Activated CD4-positive, alpha-beta memory T cell treated with anti-CD3 and anti-CD28 coated beads for 36 hours (primary cell): ENCODE data around the gene EFCAB12. TPM values are rescaled to one million over a fixed set of nuclear protein-coding genes. Genes with fewer than 3 reads are reported as not detected.
"Not testable (repeated sequence)": the region's sequence is repeated elsewhere in the genome, so short reads cannot be mapped to it uniquely, and the experiment has no call there.

Experiments used
- CTCF ChIA-PET: fragments of 350-600 bp; sonication (Branson Sonifier 250); formaldehyde crosslinking; loops from one replicate; lab custom pipeline; 2021; ENCODE audit warnings: antibody characterized with exemption, inconsistent platforms; lab: Charles Lee
- POLR2A ChIA-PET: fragments of 350-600 bp; sonication (Branson Sonifier 250); formaldehyde crosslinking; loops from one replicate; lab custom pipeline; 2021; ENCODE audit warnings: antibody characterized with exemption; lab: Charles Lee
- DNase-seq: peaks from one replicate; pipeline ENCODE4 v3.0.0-alpha.2; 2020
- H3K27ac Mint-ChIP-seq: one replicate; pipeline ENCODE4 v1.8.0; 2021; ENCODE audit warnings: mixed read lengths
- H3K27me3 Mint-ChIP-seq: one replicate; pipeline ENCODE4 v1.8.0; 2021; ENCODE audit warnings: mixed read lengths
- H3K36me3 Mint-ChIP-seq: one replicate; pipeline ENCODE4 v1.8.0; 2021; ENCODE audit warnings: mixed read lengths
- H3K4me1 Mint-ChIP-seq: one replicate; pipeline ENCODE4 v1.8.0; 2021; ENCODE audit warnings: low read depth, mixed read lengths
- H3K4me3 Mint-ChIP-seq: one replicate; pipeline ENCODE4 v1.8.0; 2021; ENCODE audit warnings: mild to moderate bottlenecking, mixed read lengths
- H3K9me3 Mint-ChIP-seq: one replicate; pipeline ENCODE4 v1.8.0; 2021; ENCODE audit warnings: mixed read lengths
- intact Hi-C: fragments of 100-400 bp; cut with micrococcal nuclease; formaldehyde crosslinking; loops from one replicate; pipeline ENCODE4 v1.15.1; 2023
- total RNA-seq, 2 experiments: library from RNA; stranded (reverse); gene quantifications; one replicate each; pipeline ENCODE4 v1.2.3, GENCODE V29; 2021

Gene EFCAB12
- total RNA-seq, 2 experiments from 2014 or later, result 0.31 to 0.45 TPM

DNA sequence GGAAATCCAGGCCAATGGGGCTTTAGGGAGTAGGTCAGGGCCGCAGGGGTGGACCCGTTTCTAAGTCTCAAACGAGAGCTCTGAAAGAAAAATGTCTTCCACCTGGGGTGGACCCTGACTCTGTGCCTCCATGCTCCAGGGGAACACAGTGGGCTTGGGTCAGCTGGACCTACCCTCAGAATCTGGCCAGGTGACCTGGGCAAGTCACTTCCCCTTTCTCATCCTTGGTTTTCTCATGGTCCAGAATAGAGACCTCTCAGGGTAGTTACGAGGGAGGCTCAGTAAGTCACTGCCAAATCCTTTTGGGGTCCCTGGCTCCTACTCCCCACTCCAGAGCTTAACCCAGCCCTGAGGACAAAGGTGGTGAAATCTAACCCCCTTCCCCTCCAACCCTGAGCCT lies 25.8 kb downstream of the EFCAB12 start:
- no peak for DNase-seq
- H3K27me3 Mint-ChIP-seq, result no peaks in the 10 kb centered on the region
- intact Hi-C loops, result no loop called here
- H3K27ac Mint-ChIP-seq, result no peak overlapping the region
- no peaks in the 10 kb centered on the region for H3K36me3 Mint-ChIP-seq
- ChIA-PET CTCF (interaction anchor here (1.4 kb wide), 1 partner anchor 86 kb away, joined by 3 read pairs; a partner anchor contains a TSS), POLR2A (no interaction called here)
- H3K4me3 Mint-ChIP-seq, result no peak overlapping the region
- H3K9me3 Mint-ChIP-seq, result no peaks in the 10 kb centered on the region
- H3K4me1 Mint-ChIP-seq, result peaks cover 12% of the 10 kb centered on the region

DNA sequence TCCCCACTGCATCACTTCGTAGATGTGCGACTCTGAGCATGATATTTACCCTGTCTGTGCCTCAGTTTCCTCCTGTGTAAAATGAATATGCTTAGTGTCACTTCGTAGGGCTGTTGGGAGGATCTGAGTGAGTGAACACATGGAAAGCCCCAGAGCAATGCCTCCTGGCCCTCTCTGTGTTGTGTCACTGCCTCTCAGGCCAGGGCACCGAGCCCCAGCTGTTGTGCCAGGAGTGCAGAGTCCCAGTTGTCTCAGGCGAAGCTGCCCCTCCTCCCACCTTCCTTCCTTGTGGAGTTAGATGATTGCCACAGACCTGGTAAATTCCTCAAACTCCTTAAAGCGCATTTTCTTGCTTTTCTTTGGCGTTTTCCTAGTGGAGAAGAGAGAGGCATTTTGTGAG lies 26.2 kb downstream of the EFCAB12 start:
- H3K27ac Mint-ChIP-seq, result no peak overlapping the region
- intact Hi-C loops, result no loop called here
- peaks cover 16% of the 10 kb centered on the region for H3K4me1 Mint-ChIP-seq
- no peaks in the 10 kb centered on the region for H3K9me3 Mint-ChIP-seq
- ChIA-PET POLR2A (no interaction called here), CTCF (interaction anchor here (1.4 kb wide), 1 partner anchor 86 kb away, joined by 3 read pairs; a partner anchor contains a TSS)
- peaks cover 2% of the 10 kb centered on the region for H3K36me3 Mint-ChIP-seq
- DNase-seq, result no peak
- no peaks in the 10 kb centered on the region for H3K27me3 Mint-ChIP-seq
- H3K4me3 Mint-ChIP-seq, result no peak overlapping the region

DNA sequence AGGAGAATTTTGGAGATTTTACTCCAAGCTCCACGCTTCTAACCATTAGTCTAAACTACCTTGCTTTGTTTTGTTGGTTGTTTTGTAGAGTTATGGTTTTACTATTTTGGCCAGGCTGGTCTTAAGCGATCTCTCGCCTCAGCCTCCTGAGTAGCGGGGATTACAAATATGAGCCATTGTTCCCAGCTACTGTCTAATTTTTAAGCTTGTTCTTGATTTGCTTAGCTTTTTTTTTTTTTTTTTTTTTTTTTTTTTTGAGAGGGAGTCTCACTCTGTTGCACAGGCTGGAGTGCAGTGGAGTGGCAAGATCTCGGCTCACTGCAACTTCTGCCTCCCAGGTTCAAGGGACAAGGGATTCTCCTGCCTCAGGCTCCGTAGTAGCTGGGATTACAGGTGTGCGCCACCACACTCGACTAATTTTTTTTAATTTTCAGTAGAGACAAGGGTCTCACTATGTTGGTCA lies 28.5 kb downstream of the EFCAB12 start:
- CTCF ChIA-PET, result interaction anchor here (0.6 to 2.6 kb wide), 13 partner anchors 9 to 429 kb away, joined by 3 to 9 read pairs (median 5); partner anchors contain the start of genes EFCAB12 and IFT122
- Mint-ChIP-seq H3K4me1 (peaks cover 31% of the 10 kb centered on the region), H3K27me3 (no peaks in the 10 kb centered on the region), H3K4me3 (peak overlapping the region; percentile 97), H3K9me3 (no peaks in the 10 kb centered on the region), H3K27ac (peak overlapping the region; percentile 99), H3K36me3 (peaks cover 6% of the 10 kb centered on the region)
- intact Hi-C loops, result loop anchor here (1.0 to 5.0 kb wide), 4 partner anchors 28 to 493 kb away; partner anchors contain the start of genes EFCAB12, IFT122 and TMCC1
- POLR2A ChIA-PET, result interaction anchor here (1.0 to 1.3 kb wide), 6 partner anchors 16 to 712 kb away, joined by 3 to 6 read pairs (median 3); partner anchors contain the start of genes IFT122 and MBD4
- peak; percentile 43 for DNase-seq

DNA sequence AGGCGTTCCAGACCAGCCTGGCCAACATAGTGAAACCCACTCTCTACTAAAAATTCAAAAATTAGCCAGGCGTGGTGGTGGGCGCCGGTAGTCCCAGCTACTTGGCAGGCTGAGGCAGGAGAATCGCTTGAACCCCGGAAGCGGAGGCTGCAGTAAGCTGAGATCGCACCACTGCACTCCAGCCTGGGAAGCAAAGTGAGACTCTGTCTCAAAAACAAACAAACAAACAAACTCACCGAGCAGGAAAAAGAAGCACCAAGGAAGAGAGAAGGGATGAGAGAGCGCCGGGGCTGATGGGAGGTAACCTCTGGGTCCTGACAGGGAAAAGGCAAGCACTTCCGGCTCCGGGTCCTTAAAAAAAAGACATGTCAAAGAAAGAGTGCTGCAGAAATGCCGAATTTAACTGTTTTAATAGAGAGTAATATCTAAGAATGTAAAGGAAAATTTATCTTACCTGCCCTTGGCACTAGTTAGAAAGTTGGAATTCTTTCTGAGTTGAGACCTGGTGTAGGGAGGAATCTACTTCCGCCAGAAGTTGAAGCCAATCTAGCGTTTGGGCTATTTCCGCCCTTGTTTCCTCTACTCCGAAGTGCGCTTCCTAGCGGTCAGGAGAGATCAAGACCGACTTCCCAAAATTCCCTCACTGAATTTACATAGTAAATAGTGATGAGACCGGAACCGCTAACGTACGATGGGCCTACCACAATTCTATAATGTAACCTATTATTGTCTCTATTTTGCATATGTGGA lies 29.1 kb downstream of the EFCAB12 start:
- CTCF ChIA-PET, result interaction anchor here (1.0 to 2.6 kb wide), 13 partner anchors 9 to 429 kb away, joined by 3 to 9 read pairs (median 5); partner anchors contain the start of genes EFCAB12 and IFT122
- H3K27ac Mint-ChIP-seq, result peak overlapping the region; percentile 99
- POLR2A ChIA-PET, result interaction anchor here (1.0 to 1.3 kb wide), 5 partner anchors 36 to 712 kb away, joined by 3 to 6 read pairs (median 3); partner anchors contain the start of genes IFT122 and MBD4
- H3K36me3 Mint-ChIP-seq, result peaks cover 6% of the 10 kb centered on the region
- DNase-seq, result peak; percentile 82
- no peaks in the 10 kb centered on the region for H3K9me3 Mint-ChIP-seq
- no peaks in the 10 kb centered on the region for H3K27me3 Mint-ChIP-seq
- intact Hi-C loops, result loop anchor here (1.0 to 5.0 kb wide), 4 partner anchors 29 to 494 kb away; partner anchors contain the start of genes EFCAB12, IFT122 and TMCC1
- peaks cover 31% of the 10 kb centered on the region for H3K4me1 Mint-ChIP-seq
- peak overlapping the region; percentile 97 for H3K4me3 Mint-ChIP-seq

GRCh38 chr3:129398803-129399144 lies 29.7 kb downstream of the EFCAB12 start:
- intact Hi-C loops, result loop anchor here (1.0 to 5.0 kb wide), 4 partner anchors 30 to 495 kb away; partner anchors contain the start of genes EFCAB12, IFT122 and TMCC1
- H3K9me3 Mint-ChIP-seq, result no peaks in the 10 kb centered on the region

DNA sequence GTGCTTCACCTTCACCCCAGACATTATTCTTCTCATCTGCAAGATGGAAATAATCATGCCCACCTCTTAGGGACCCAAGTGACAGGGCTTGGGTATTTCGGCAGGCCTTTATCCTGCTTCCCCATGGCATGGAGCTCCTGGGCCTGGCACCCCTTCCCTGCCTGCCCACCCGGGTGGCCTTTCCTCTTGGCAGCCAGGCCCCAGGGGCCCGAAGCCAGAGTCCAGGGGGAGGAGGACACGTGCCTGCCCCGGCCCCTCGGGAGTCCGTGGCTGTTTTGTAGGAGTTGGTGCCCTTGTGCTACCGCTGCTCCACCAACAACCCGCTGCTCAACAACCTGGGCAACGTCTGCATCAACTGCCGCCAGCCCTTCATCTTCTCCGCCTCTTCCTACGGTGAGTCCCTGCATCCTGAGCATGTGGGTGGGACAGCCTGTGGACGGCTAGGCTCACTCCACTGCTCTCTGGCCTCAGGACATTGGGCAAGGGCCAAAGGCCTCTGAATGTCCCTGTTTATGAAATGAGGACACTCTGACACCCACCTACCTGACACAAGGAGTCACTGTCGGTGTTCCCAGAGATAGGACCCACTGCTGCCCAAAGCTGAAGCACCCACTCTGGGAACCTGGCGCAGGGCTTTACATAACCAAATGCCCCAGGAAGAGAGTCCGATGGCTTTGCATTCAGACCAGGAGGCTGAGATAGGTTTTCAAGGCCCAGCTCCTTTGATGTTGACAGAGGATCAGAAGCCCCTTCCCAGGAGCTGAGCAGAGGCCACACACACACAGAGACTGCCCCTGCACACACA lies 34.5 kb downstream of the EFCAB12 start:
- DNase-seq, POLR2A ChIA-PET, H3K9me3 Mint-ChIP-seq, H3K27ac Mint-ChIP-seq, H3K27me3 Mint-ChIP-seq, H3K4me3 Mint-ChIP-seq, intact Hi-C loops, CTCF ChIA-PET: not testable (repeated sequence)
- peaks cover 28% of the 10 kb centered on the region for H3K4me1 Mint-ChIP-seq
- peaks cover 25% of the 10 kb centered on the region for H3K36me3 Mint-ChIP-seq

More at GRCh38 chr3:129398803-129399144, 29.7 kb downstream of the EFCAB12 start:
- H3K27ac Mint-ChIP-seq, result peak overlapping the region; percentile 99
- CTCF ChIA-PET, result interaction anchor here (1.3 to 1.7 kb wide), 4 partner anchors 15 to 88 kb away, joined by 3 to 9 read pairs (median 4); no protein-coding TSS in a partner anchor
- H3K4me3 Mint-ChIP-seq, result peak overlapping the region; percentile 97
- peak; percentile 22 for DNase-seq
- peaks cover 8% of the 10 kb centered on the region for H3K36me3 Mint-ChIP-seq
- H3K4me1 Mint-ChIP-seq, result peaks cover 31% of the 10 kb centered on the region
- H3K27me3 Mint-ChIP-seq, result no peaks in the 10 kb centered on the region
- POLR2A ChIA-PET, result no interaction called here

GRCh38 chr3:129393271-129393670 lies 35.2 kb downstream of the EFCAB12 start:
- ChIA-PET POLR2A (no interaction called here), CTCF (no interaction called here)
- Mint-ChIP-seq H3K4me1 (peaks cover 24% of the 10 kb centered on the region), H3K27ac (no peak overlapping the region), H3K27me3 (no peaks in the 10 kb centered on the region), H3K9me3 (no peaks in the 10 kb centered on the region), H3K36me3 (peaks cover 28% of the 10 kb centered on the region), H3K4me3 (no peak overlapping the region)
- intact Hi-C loops, result no loop called here
- DNase-seq, result no peak

DNA sequence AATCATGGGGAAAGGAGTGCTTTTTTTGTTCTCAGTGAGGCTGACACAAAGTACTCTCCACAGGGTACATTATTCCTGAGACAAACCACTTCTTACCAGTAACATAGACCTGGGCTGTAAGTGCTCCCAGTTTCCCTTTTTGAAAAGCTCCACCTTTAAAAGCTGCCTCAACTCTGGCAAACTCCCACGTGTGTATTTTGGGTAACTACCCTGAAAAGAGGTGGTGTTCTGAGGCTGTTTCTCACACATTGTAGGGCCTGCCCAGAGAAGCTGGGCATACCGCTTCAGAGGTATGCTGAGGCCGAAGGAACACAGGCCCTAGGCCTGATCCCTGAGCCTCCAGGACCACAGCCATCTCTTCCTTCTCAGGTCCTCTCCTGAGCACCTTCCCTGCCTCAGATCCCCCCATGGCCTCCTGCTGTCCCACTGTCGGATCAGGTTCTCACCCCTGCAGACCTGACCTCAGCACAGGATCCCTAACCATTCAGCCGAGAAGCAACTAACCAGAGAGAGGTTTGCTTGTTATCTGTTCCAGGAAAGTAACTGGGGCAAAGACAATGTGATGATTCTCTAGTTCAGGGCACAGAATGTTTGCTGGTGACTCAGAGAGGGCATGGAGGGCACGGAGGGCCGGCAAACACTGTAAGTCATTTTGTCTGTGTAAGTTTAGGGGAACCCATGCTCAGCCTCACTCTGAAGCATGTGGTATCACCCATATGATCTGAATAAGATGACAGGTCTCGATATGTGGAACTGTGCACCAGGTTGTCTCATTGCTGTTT lies 36.1 kb downstream of the EFCAB12 start:
- H3K4me3 Mint-ChIP-seq, H3K9me3 Mint-ChIP-seq, intact Hi-C loops, DNase-seq, H3K27ac Mint-ChIP-seq, POLR2A ChIA-PET, H3K27me3 Mint-ChIP-seq, CTCF ChIA-PET: not testable (repeated sequence)
- Mint-ChIP-seq H3K4me1 (peaks cover 15% of the 10 kb centered on the region), H3K36me3 (peaks cover 34% of the 10 kb centered on the region)

GRCh38 chr3:129391583-129391982 lies 36.9 kb downstream of the EFCAB12 start:
- H3K36me3 Mint-ChIP-seq, result peaks cover 38% of the 10 kb centered on the region
- H3K4me1 Mint-ChIP-seq, DNase-seq, H3K4me3 Mint-ChIP-seq, intact Hi-C loops, H3K27ac Mint-ChIP-seq, H3K27me3 Mint-ChIP-seq, POLR2A ChIA-PET, H3K9me3 Mint-ChIP-seq: not testable (repeated sequence)
- CTCF ChIA-PET, result interaction anchor here (0.5 to 1.1 kb wide), 2 partner anchors 9 to 1296 kb away, joined by 3 to 4 read pairs; no protein-coding TSS in a partner anchor

GRCh38 chr3:129389572-129389937 lies 38.9 kb downstream of the EFCAB12 start:
- POLR2A ChIA-PET, result no interaction called here
- Mint-ChIP-seq H3K9me3 (no peaks in the 10 kb centered on the region), H3K4me3 (no peak overlapping the region), H3K27me3 (no peaks in the 10 kb centered on the region), H3K27ac (no peak overlapping the region), H3K4me1 (no peaks in the 10 kb centered on the region), H3K36me3 (peaks cover 38% of the 10 kb centered on the region)
- no peak for DNase-seq
- CTCF ChIA-PET, result no interaction called here
- intact Hi-C loops, result no loop called here
